SK-N-MC (cell line): ENCODE measurements around the gene NRIP3.

Source experiments
- EZH2 ChIP-seq: fragments of 200-600 bp; sonication (generic); IDR thresholded peaks from one replicate; pipeline ENCODE4 v1.6.1; 2017; ENCODE audit warnings: antibody characterized with exemption
- FOXP2 ChIP-seq: optimal IDR thresholded peaks from 2 replicates; pipeline ENCODE3; 2011; ENCODE audit warnings: mild to moderate bottlenecking, moderate library complexity; ENCODE audit not compliant: insufficient read depth; ENCODE audit errors: extremely low read length, control extremely low read depth
- POLR2AphosphoS5 ChIP-seq: IDR thresholded peaks from 2 replicates; pipeline ENCODE4 v1.6.1; 2012; ENCODE audit warnings: mild to moderate bottlenecking, low read depth, low read length, borderline replicate concordance

GRCh38 chr11:9020916-9021315 lies 17.1 kb upstream of the NRIP3 start:
- no peak for TF ChIP-seq EZH2
- no peak for TF ChIP-seq POLR2AphosphoS5
- TF ChIP-seq FOXP2, result no peak
